GM13976 (cell line): ENCODE results near the gene INO80.

Experiments used
- DNase-seq: peaks from one replicate; pipeline ENCODE4 v3.0.0; 2012; ENCODE audit warnings: low spot score
- in situ Hi-C: fragments of 300-500 bp; cut with MboI; formaldehyde crosslinking; loops from one replicate; pipeline ENCODE4 v1.12.0; 2022; ENCODE audit warnings: low sequenced_read_pairs, mixed read lengths, inconsistent platforms; ENCODE audit not compliant: unreplicated experiment
- TF ChIP-seq, protein P1 (sequence below): IDR thresholded peaks from 2 replicates; pipeline ENCODE4 v1.5.1; 2012; ENCODE audit warnings: borderline replicate concordance, mild to moderate bottlenecking; ENCODE audit not compliant: insufficient read depth; ENCODE audit errors: extremely low read depth, missing control alignments, control extremely low read depth

Gene INO80

DNA sequence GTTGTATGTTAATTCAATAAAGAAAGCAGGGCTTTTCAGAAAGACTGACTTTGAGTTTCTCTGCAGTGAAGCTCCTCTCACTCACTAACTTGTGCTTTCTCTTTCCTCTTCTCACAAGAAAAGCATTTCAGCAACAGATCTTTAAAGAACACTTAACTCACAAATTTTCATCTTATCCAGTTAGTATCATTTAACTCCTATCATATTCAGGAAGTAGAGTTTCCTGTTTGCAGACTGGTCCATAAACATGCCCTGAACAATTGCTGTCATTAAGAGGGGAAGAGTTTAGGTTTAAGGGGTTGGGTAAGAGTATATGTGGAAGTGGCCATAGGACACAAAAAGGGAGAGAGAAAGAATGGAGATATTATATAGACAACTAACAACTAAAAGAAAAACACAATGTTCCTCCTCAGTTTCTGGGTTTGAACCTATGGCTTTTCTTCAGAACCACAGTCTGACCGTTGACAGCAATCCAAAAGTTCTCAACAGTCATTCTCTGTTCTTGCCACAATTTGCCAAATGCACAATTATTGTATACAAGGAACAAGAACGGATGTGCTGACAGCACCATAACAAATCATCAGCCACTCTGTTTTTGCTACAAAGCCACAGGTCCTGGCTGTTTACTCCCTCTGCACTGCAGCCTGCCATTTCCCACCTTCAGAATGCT lies 98.9 kb downstream of the INO80 start:
- TF ChIP-seq, protein P1, sequence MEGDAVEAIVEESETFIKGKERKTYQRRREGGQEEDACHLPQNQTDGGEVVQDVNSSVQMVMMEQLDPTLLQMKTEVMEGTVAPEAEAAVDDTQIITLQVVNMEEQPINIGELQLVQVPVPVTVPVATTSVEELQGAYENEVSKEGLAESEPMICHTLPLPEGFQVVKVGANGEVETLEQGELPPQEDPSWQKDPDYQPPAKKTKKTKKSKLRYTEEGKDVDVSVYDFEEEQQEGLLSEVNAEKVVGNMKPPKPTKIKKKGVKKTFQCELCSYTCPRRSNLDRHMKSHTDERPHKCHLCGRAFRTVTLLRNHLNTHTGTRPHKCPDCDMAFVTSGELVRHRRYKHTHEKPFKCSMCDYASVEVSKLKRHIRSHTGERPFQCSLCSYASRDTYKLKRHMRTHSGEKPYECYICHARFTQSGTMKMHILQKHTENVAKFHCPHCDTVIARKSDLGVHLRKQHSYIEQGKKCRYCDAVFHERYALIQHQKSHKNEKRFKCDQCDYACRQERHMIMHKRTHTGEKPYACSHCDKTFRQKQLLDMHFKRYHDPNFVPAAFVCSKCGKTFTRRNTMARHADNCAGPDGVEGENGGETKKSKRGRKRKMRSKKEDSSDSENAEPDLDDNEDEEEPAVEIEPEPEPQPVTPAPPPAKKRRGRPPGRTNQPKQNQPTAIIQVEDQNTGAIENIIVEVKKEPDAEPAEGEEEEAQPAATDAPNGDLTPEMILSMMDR: no peak
- in situ Hi-C loops: loop anchor here (25.0 kb wide), 1 partner anchor 105 kb away; no protein-coding TSS in a partner anchor
- DNase-seq: no peak

DNA sequence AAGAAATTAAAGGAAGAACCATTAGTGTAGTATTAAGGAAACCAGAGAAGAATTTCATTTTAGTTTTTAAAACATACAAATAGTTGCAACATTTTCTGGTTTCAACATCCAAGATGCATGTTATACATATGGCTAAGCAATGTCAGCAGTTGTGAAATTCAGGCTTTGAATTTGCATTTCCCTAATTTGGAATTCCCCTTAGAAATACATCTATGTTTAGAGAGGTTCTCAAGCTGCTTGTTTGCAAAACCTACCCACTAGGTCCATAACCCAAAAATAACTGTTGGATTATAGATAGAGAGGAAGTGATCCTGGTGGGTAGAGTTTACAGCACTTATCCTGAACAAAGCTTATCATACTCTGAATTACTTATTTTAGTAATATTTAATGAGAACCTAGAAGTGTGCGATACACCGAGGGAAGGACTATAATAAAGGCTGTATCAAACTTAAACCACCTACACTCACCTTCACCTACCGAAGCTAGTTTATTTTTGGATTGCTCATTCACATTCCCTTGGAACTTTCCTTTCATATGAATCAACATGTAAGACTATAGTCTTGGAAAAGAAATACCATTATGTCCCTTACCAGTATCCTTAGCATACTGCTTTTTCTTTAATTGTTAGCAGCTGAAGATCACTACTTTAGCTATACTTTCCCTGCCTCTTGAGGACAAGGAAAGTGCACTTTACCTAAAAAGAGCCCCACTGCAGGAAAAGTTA lies 102.2 kb downstream of the INO80 start:
- in situ Hi-C loops: loop anchor here (25.0 kb wide), 1 partner anchor 102 kb away; no protein-coding TSS in a partner anchor
- TF ChIP-seq, protein P1: no peak
- DNase-seq: peak; percentile 52

DNA sequence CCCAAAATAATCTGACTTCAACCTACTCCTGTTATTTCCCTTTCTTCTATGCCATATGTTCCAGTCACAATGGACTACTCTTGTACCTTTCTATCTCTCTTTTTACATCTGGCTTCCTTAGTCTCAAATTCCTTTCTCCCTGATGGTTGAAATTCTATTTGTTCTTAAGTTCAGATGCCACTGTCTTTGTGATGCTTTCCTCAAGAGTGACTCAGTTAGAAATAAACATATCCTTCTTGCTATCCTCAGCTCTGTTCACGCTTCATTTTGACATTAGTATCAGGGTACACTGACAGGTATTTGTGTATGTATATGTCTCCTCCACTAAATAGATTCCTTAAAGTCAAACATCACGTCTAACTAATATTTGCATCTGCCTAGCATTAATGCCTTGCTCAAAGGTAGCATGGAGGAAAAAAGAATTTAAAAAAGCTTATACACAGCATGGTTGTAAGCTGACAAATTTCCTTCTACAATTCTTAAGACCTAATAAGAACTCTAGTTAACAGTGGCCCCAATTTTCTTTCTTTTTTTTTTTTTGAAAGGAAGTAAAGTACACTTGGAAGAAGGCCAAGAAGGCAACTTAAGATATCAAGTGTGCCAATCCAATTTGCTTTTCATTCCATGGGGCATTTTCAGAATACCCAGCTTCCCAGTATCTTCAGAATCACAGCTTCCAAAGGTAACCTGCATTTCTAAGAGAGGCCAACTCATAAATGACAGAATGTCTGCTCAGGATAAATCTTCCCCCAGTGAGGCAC lies 104.8 kb downstream of the INO80 start:
- in situ Hi-C loops: loop anchor here (25.0 kb wide), 1 partner anchor 99 kb away; no protein-coding TSS in a partner anchor
- no peak for DNase-seq

DNA sequence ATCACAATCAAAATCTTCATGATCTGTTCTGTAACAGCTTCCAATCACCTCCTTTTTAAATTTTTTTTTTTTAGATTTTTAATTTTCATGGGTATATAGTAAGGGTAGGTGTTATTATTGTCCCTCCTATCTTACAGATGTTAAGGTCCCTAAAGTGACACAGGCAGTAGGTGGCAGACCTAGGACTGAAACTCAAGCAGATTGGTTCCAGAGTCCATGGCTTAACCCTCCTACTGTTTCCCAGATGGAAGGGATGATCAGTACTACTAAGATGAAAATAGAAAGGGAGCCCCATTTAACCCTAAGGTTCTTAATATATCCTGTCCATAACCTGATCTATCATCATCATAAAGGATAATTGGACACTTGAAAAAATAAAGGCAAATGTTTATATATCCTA lies 105.7 kb downstream of the INO80 start:
- in situ Hi-C loops: loop anchor here (25.0 kb wide), 1 partner anchor 98 kb away; no protein-coding TSS in a partner anchor
- TF ChIP-seq, protein P1: no peak
- DNase-seq: no peak

More for the DNA sequence above, 104.8 kb downstream of the INO80 start:
- TF ChIP-seq, protein P1: no peak

GRCh38 chr15:41006479-41006878 lies 109.6 kb downstream of the INO80 start:
- in situ Hi-C loops: loop anchor here (25.0 kb wide), 1 partner anchor 94 kb away; no protein-coding TSS in a partner anchor
- TF ChIP-seq, protein P1: no peak
- DNase-seq: no peak

DNA sequence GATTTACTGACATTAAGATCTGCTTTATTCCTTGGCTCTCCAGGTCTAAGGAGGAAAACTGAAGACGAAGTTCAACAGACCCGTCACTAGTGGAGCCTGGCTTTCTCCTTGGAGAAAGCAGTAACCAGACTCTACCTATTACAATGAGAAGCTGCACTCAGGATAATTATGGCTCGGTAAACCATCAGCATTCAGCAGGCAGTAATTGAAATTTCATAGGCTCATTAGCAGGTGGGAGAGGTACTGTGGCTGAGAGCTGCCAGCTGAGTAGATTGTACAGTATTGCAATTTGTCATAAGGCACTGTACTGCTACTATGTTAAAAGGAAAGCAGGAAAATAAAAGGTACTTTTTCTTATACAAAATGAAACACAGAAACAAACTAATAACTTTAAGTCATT lies 111.6 kb downstream of the INO80 start:
- TF ChIP-seq, protein P1: no peak
- DNase-seq: no peak
- in situ Hi-C loops: loop anchor here (25.0 kb wide), 1 partner anchor 92 kb away; no protein-coding TSS in a partner anchor
